H1 (cell line): ENCODE results near the gene UBR3. TPM values are rescaled to one million over a fixed set of nuclear protein-coding genes. Genes with fewer than 3 reads are reported as not detected.

Experiments
- CTCF ChIA-PET: fragments of 300-600 bp; sonication (Branson Sonifier 250); formaldehyde crosslinking; loops from one replicate; lab custom pipeline; 2021; ENCODE audit not compliant: partially characterized antibody; lab: Charles Lee
- POLR2A ChIA-PET: fragments of 300-600 bp; sonication (Branson Sonifier 250); formaldehyde crosslinking; loops from one replicate; lab custom pipeline; 2021; ENCODE audit warnings: inconsistent platforms; ENCODE audit not compliant: partially characterized antibody; lab: Charles Lee
- DNase-seq, 2 experiments: peaks; one replicate each; pipeline versions ENCODE4 v3.0.0 to v3.0.0-alpha.2; 2010 to 2022; ENCODE audit warnings: low spot score in 2 of 2, low read depth in 1 of 2, mixed read lengths in 1 of 2
- FAIRE-seq: peaks from 2 replicates; lab custom pipeline; 2011; peaks lifted over from hg19 to GRCh38; lab: Jason Lieb, UNC
- H2AFZ ChIP-seq: 2 replicates; pipeline ENCODE4 v1.8.1; 2012; ENCODE audit warnings: low read length, inconsistent platforms
- H2AK5ac ChIP-seq: 2 replicates; pipeline ENCODE4 v1.6.1; 2013; ENCODE audit warnings: low read depth, low read length
- H2BK120ac ChIP-seq: replicated peaks from 2 replicates; pipeline ENCODE3; 2013; ENCODE audit warnings: low read depth, low read length, inconsistent platforms
- H2BK12ac ChIP-seq: 2 replicates; pipeline ENCODE4 v1.6.1; 2013; ENCODE audit warnings: low read depth, low read length
- H2BK15ac ChIP-seq: 2 replicates; pipeline ENCODE4 v1.6.1; 2013; ENCODE audit warnings: low read length
- H2BK20ac ChIP-seq: 2 replicates; pipeline ENCODE4 v1.6.1; 2013; ENCODE audit warnings: low read length
- H2BK5ac ChIP-seq: 2 replicates; pipeline ENCODE4 v1.6.1; 2013; ENCODE audit warnings: low read depth, low read length
- H3K14ac ChIP-seq: 2 replicates; pipeline ENCODE4 v1.6.1; 2013; ENCODE audit warnings: inconsistent platforms; ENCODE audit not compliant: insufficient read length
- H3K18ac ChIP-seq: 2 replicates; pipeline ENCODE4 v1.6.1; 2013; ENCODE audit warnings: low read length; ENCODE audit errors: extremely low read depth
- H3K23ac ChIP-seq: 2 replicates; pipeline ENCODE4 v1.6.1; 2013; ENCODE audit warnings: inconsistent platforms; ENCODE audit not compliant: insufficient read length
- H3K23me2 ChIP-seq: 2 replicates; pipeline ENCODE4 v1.6.1; 2013; ENCODE audit warnings: low read depth, low read length
- H3K27ac ChIP-seq: 2 replicates; pipeline ENCODE4 v1.6.1; 2011; ENCODE audit warnings: low read depth, low read length, inconsistent platforms
- H3K27me3 ChIP-seq, 4 experiments: replicated peaks in 1 of 4; 1 replicate in 1 of 4; 2 replicates in 3 of 4; pipeline versions ENCODE4 v1.6.1 to v1.8.1; 2011 to 2013; ENCODE audit warnings: low read length in 3 of 4, mild to moderate bottlenecking in 3 of 4, inconsistent platforms in 2 of 4, mixed read lengths in 2 of 4, moderate library complexity in 1 of 4; ENCODE audit not compliant: control insufficient read depth in 3 of 4, insufficient read depth in 3 of 4; ENCODE audit errors: extremely low read depth in 1 of 4
- H3K36me3 ChIP-seq, 4 experiments: 2 replicates each; pipeline versions ENCODE4 v1.6.1 to v1.8.1; 2011 to 2013; ENCODE audit warnings: mild to moderate bottlenecking in 4 of 4, low read length in 3 of 4, moderate library complexity in 2 of 4, control low read depth in 1 of 4, inconsistent platforms in 1 of 4; ENCODE audit not compliant: insufficient read depth in 4 of 4, control insufficient read depth in 2 of 4
- H3K4ac ChIP-seq: replicated peaks from 2 replicates; pipeline ENCODE3; 2013; ENCODE audit warnings: low read length, low read depth, mixed read lengths, inconsistent platforms; ENCODE audit not compliant: insufficient read length
- H3K4me1 ChIP-seq, 4 experiments: replicated peaks in 1 of 4; 1 replicate in 1 of 4; 2 replicates in 3 of 4; pipeline versions ENCODE4 v1.6.1 to v1.8.1; 2011 to 2013; ENCODE audit warnings: low read length in 3 of 4, inconsistent platforms in 2 of 4, mixed read lengths in 1 of 4; ENCODE audit not compliant: insufficient read depth in 4 of 4, control insufficient read depth in 3 of 4
- H3K4me2 ChIP-seq, 2 experiments: 2 replicates each; pipeline versions ENCODE4 v1.6.1 to v1.8.1; 2011 to 2013; ENCODE audit warnings: low read depth in 2 of 2, low read length in 2 of 2, control low read depth in 1 of 2, inconsistent platforms in 1 of 2, mild to moderate bottlenecking in 1 of 2; ENCODE audit not compliant: insufficient read depth in 1 of 2
- H3K4me3 ChIP-seq, 4 experiments: fragments of 200-600, 300-600 bp in 1 of 4; sonication (generic), shearing (Covaris generic), sonication (Bioruptor Twin) in 1 of 4; 2 replicates each; pipeline versions ENCODE4 v1.5.1 to v1.8.1; 2011 to 2016; ENCODE audit warnings: low read length in 4 of 4, low read depth in 3 of 4, control low read depth in 2 of 4, inconsistent platforms in 2 of 4, mild to moderate bottlenecking in 2 of 4, mixed read lengths in 1 of 4, moderate library complexity in 1 of 4; ENCODE audit not compliant: insufficient read depth in 2 of 4; ENCODE audit errors: extremely low read depth in 1 of 4
- H3K56ac ChIP-seq: replicated peaks from 2 replicates; pipeline ENCODE3; 2013; ENCODE audit warnings: low read depth, mild to moderate bottlenecking, mixed read lengths, low read length, inconsistent platforms; ENCODE audit not compliant: insufficient read length
- H3K79me1 ChIP-seq: 2 replicates; pipeline ENCODE4 v1.6.1; 2013; ENCODE audit warnings: low read depth, low read length, control low read depth
- H3K79me2 ChIP-seq, 2 experiments: 2 replicates each; pipeline versions ENCODE4 v1.6.1 to v1.8.1; 2012 to 2013; ENCODE audit warnings: low read length in 2 of 2, mild to moderate bottlenecking in 2 of 2, inconsistent platforms in 1 of 2; ENCODE audit not compliant: insufficient read depth in 2 of 2, control insufficient read depth in 1 of 2
- H3K9ac ChIP-seq, 4 experiments: replicated peaks in 1 of 4; 1 replicate in 1 of 4; 2 replicates in 3 of 4; pipeline versions ENCODE4 v1.6.1 to v1.8.1; 2011 to 2013; ENCODE audit warnings: low read depth in 3 of 4, low read length in 3 of 4, control low read depth in 2 of 4, mild to moderate bottlenecking in 2 of 4, moderate library complexity in 2 of 4, inconsistent platforms in 1 of 4; ENCODE audit errors: extremely low read depth in 1 of 4
- H3K9me3 ChIP-seq, 2 experiments: 2 replicates each; pipeline versions ENCODE4 v1.6.1 to v1.8.1; 2012 to 2013; ENCODE audit warnings: mild to moderate bottlenecking in 2 of 2, moderate library complexity in 2 of 2, control low read depth in 1 of 2, inconsistent platforms in 1 of 2, low read depth in 1 of 2, low read length in 1 of 2, mixed read lengths in 1 of 2; ENCODE audit not compliant: insufficient read depth in 2 of 2
- H4K20me1 ChIP-seq, 2 experiments: replicated peaks in 1 of 2; 2 replicates each; pipeline versions ENCODE3 to v1.8.1; 2011 to 2013; ENCODE audit warnings: inconsistent platforms in 2 of 2, low read length in 2 of 2, mild to moderate bottlenecking in 1 of 2; ENCODE audit not compliant: insufficient read depth in 2 of 2, control insufficient read depth in 1 of 2
- H4K5ac ChIP-seq: 2 replicates; pipeline ENCODE4 v1.6.1; 2013; ENCODE audit warnings: low read length, low read depth, mixed read lengths, inconsistent platforms; ENCODE audit not compliant: insufficient read length
- H4K8ac ChIP-seq: 2 replicates; pipeline ENCODE4 v1.8.0; 2013; ENCODE audit warnings: mild to moderate bottlenecking, moderate library complexity, low read length, inconsistent platforms; ENCODE audit not compliant: insufficient read depth; ENCODE audit errors: extremely low read depth
- H4K91ac ChIP-seq: replicated peaks from 2 replicates; pipeline ENCODE3; 2013; ENCODE audit warnings: low read length, mixed read lengths, inconsistent platforms; ENCODE audit not compliant: insufficient read length
- ASH2L ChIP-seq: fragments of 200-600, 300-600 bp; sonication (generic); IDR thresholded peaks from one replicate; pipeline ENCODE4 v1.7.1; 2017; ENCODE audit warnings: low read length
- BCL11A ChIP-seq, 2 experiments: IDR thresholded peaks; one replicate each; pipeline ENCODE4 v1.6.1; 2011; ENCODE audit warnings: low read depth in 2 of 2, low read length in 2 of 2, mild to moderate bottlenecking in 2 of 2
- EZH2 ChIP-seq: fragments of 200-600 bp; sonication (generic); IDR thresholded peaks from 2 replicates; pipeline ENCODE4 v1.7.1; 2012; ENCODE audit warnings: low read depth, mild to moderate bottlenecking, moderate library complexity, low read length, inconsistent platforms; ENCODE audit not compliant: severe bottlenecking
- NRF1 ChIP-seq: IDR thresholded peaks from 2 replicates; pipeline ENCODE4 v1.6.1; 2011; ENCODE audit warnings: mild to moderate bottlenecking, low read depth, low read length, improper control_type of control experiment
- TAF7 ChIP-seq: optimal IDR thresholded peaks from 2 replicates; pipeline ENCODE3; 2011; ENCODE audit warnings: low read depth, mild to moderate bottlenecking, inconsistent platforms, low read length, moderate library complexity, borderline replicate concordance
- WGBS, 2 experiments: shearing (Covaris generic) in 1 of 2; methylation state at CpG; one replicate each; pipeline versions ENCODE4 v1.1.6 to v1.1.7; 2013 to 2015; ENCODE audit warnings: low lambda C conversion rate in 2 of 2, mixed read lengths in 2 of 2, inconsistent platforms in 1 of 2, low coverage in 1 of 2, missing lambda C conversion rate in 1 of 2; ENCODE audit not compliant: insufficient replicate concordance in 2 of 2, insufficient coverage in 1 of 2, insufficient read length in 1 of 2; ENCODE audit errors: extremely low coverage in 1 of 2, missing lambda C conversion rate in 1 of 2; 5-methylcytosine and 5-hydroxymethylcytosine counted together
- polyA plus RNA-seq, 7 experiments: library from polyadenylated mRNA; depleted of rRNA in 3 of 7; stranded (reverse) in 5 of 7; unstranded in 2 of 7; fragments of >200 nt in 5 of 7; fragments of 200-250 nt in 2 of 7; gene quantifications; 1 replicate in 5 of 7; 2 replicates in 1 of 7; 4 replicates in 1 of 7; pipeline versions ENCODE4 v1.2.1 to v1.2.3, GENCODE V29; 2011 to 2013; ENCODE audit warnings: missing spikeins in 2 of 7, mixed read lengths in 2 of 7
- total RNA-seq: library from RNA; stranded (reverse); fragmentation: NEBNext Ultra II Directional; extraction: Animal tissue kit (Norgen Biotek cat#: 25700); gene quantifications from 2 replicates; pipeline ENCODE4 v1.2.1, GENCODE V29; 2021

The UBR3 gene
- total and polyA plus RNA-seq, 2 of the 8 experiments (the other 6 are each of a cell fraction or from before 2014, with no cell fraction given): 3.7 to 17.7 TPM

- H3K79me2 ChIP-seq: no peaks in the 10 kb centered on the region
- FAIRE-seq: no peak
- no peaks in the 10 kb centered on the region for H3K9me3 ChIP-seq
- no peak overlapping the region for H2BK12ac ChIP-seq
- peaks cover 0 to 4% (median 0%) of the 10 kb centered on the region in 4 experiments; a peak in 1 of 8 replicates for H3K36me3 ChIP-seq
- CTCF ChIA-PET: no interaction called here
- H2BK120ac ChIP-seq: no peak overlapping the region
- H4K91ac ChIP-seq: no peak overlapping the region
- H3K9ac ChIP-seq: no peak overlapping the region
- H4K20me1 ChIP-seq: no peaks in the 10 kb centered on the region
- no peak overlapping the region for H3K56ac ChIP-seq
- no peak overlapping the region for H3K4me2 ChIP-seq
- no peaks in the 10 kb centered on the region for H3K4me1 ChIP-seq
- POLR2A ChIA-PET: no interaction called here
- H3K23ac ChIP-seq: no peak overlapping the region
- no peak overlapping the region for H2BK20ac ChIP-seq
- H3K18ac ChIP-seq: no peak overlapping the region
- no peaks in the 10 kb centered on the region for H3K79me1 ChIP-seq
- no peak overlapping the region for H3K27ac ChIP-seq
- H4K8ac ChIP-seq: no peak overlapping the region; the same call in 1 of the 2 replicates
- no peaks in the 10 kb centered on the region for H3K23me2 ChIP-seq
- H4K5ac ChIP-seq: no peak overlapping the region
- H2AFZ ChIP-seq: no peak overlapping the region
- H3K14ac ChIP-seq: no peak overlapping the region
- H3K27me3 ChIP-seq: no peaks in the 10 kb centered on the region
- WGBS, 2 experiments: 97% methylated on average over 2 of the region's 2 CpGs; no CpG with 5 or more reads in 1 of the 2 experiments
- DNase-seq: no peak
- no peak for TF ChIP-seq TAF7
- TF ChIP-seq EZH2: no peak
- TF ChIP-seq NRF1: no peak
- no peak for TF ChIP-seq BCL11A (IDR thresholded peaks at IDR 0.05; ENCODE audit: low read depth in 2 of 2, low read length in 2 of 2)
- TF ChIP-seq ASH2L: no peak
- TF ChIP-seq, all 59 proteins: peak for 0
- Histone ChIP-seq H3K4ac (no peak overlapping the region), H2BK5ac (no peak overlapping the region), H2AK5ac (no peak overlapping the region), H2BK15ac (no peak overlapping the region), H3K4me3 (no peak overlapping the region)
Measured at GRCh38 chr2:169994752-169995151, 167.5 kb downstream of the UBR3 start.
